Left forelimb (tissue), 1 donor: ENCODE data around the gene SNTB2.
"Not testable (repeated sequence)": the region's sequence is repeated elsewhere in the genome, so short reads cannot be mapped to it uniquely, and the experiment has no call there.

Source experiments
- DNase-seq: peaks from one replicate; pipeline ENCODE4 v3.0.0-alpha.2; 2018; ENCODE audit warnings: low spot score

Gene SNTB2

DNA sequence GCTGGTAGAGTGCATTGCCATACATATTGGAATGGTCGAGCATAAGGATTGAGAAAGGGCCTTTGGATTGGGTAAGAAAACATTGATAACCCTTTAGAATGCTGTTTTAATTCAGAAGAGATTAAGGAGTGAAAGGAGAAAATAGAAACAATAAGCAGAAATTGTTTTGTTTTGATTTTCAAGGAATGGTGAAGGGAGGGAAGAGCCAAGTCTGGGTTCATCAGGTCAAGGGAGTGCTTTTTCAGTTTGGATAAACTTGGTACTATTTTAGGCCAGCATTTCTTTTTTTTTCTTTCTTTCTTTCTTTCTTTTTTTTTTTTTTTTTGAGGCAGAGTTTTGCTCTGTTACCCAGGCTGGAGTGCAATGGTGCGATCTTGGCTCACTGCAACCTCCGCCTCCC is 50.3 kb downstream of the SNTB2 start:
- DNase-seq = no peak

DNA sequence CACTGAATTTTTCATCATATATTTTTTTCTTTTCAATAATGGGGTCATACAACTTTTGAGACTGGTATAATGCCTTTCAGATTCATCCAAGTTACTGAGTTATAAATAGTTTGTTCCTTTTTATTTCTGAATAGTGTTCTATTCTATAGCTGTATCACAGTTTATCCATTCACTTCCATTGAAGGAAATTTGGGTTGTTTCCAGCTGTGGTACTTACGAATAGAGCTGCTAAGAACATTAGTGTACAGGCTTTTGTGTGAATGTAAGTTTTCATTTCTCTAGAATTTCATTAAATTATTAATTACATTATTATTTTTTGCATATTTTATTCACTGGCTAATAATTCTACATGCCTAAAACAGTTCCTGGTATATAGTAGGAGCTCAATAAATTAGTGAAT is 52.9 kb downstream of the SNTB2 start:
- no peak for DNase-seq

DNA sequence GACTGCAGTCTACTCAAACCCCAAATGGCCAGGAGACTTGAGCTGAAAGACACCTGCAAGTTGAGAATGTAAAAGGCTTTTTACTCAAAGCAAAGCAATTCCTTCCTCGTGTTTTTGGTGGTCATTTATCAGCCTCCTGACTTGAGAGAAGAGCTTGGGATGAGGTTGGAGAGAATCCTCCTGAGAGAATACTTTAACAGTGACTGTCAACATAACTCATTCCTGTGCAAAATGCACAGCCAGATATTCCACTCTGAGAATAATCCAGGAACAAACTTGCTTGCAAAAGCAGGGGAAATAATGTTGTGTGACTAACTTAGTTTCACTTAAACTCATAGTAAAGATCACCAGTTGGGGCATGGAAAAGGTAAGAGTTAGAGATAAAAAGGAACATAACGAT is 53.4 kb downstream of the SNTB2 start:
- no peak for DNase-seq

DNA sequence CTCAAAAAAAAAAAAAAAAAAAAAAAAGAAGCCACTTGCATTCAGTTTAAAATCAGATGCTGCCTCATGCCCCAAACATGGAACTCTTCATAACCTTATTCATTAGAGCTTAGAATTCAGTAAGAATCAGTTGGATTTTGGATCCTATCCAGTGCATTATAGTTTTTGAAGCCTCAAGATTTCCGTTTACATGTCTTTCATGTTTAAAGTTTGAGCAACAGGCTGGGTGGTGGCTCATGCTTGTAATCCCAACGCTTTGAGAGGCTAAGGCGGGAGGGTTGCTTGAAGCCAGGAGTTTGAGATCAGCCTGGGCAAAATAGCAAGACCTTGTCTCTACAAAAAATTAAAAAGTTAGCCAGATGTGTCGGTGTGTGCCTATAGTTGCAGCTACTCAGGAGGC is 55.0 kb downstream of the SNTB2 start:
- no peak for DNase-seq

DNA sequence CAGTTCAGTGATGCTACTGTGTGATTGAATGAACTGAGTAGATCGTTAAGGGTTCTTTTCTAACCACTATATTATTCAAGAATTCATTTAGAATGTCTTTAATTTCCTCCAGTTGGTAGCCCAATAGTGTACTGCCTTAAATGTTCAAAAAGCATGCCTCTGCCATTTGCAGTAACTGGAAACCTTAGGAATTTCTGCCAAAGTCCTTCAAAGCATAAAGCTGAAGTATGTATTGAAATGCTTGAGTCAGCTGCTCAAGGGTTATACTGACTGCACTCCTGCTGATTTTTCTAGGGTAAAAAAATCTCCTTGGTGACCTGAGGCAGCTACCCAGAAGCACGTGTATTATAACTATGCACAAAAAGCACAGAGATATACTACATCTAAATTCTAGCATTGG is 56.5 kb downstream of the SNTB2 start:
- DNase-seq = no peak

DNA sequence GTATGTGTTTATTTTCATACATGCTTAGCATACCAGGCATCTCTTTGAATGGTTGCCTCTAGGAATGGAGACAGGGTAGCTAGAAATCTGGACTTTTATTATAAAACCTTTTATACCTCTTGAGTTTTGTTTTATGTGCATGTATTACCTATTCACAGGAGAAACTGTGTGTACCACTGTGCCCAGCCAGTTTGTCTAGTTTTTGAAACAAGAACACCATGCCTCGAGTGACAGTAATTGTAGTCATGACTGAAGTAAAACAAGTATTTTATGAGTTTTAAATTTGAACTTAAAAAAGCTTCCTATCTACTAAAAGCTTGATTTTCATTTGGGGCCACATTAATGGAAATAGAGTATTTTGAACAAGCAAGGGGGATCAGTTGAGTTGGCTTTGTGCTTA is 57.4 kb downstream of the SNTB2 start:
- no peak for DNase-seq

DNA sequence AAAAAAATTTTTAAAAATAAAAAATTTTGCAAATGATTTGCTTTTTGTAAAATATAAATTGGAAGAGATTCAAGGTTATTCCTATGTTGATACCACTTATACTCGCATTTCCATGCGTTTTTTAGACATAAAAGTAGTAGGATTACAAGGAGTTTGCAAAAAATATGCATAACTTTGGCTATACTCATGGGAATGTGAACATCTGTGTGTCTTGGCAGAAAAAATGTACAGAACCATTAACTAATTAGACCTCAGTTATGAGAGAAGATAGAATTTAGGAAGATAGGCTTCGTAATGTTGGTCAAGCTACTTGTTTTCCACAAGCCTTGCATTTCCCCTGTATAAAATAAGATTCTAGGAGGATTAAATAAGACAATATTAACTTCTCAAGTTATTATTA is 63.1 kb downstream of the SNTB2 start:
- no peak for DNase-seq

DNA sequence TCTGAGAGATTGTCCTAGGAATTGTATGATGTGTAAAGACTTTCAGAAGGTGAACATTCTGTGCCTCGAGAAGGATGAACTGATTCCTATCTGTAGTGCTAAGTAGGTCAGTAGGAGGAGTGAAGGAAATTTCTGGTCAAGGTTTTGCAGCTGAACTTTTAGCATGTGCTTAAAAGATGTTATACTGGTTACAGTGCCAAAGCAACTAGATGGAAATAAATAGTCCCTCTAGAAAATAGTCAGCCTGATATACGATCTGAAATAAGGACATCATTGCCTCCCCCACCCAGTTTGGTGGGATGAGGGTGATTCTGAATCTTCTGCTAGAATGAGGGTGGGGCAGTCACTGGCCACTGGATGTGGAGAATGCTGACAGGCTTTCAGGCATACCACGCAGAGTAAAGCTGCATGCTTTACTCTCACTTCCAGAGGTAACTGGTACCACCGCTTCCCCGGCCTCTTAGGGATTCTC is 66.9 kb downstream of the SNTB2 start:
- no peak for DNase-seq

DNA sequence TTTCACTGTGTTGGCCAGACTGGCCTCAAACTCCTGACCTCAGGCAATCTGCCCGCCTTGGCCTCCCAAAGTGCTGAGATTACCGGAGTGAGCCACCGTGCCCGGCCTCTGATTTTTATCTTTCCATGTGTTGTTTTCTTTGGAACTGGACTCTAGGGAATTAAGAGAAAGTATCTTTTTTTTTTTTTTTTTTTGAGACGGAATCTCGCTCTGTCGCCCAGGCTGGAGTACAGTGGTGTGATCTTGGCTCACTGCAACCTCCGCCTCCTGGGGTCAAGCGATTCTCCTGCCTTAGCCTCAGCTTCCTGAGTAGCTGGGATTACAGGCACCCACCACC is 72.4 kb downstream of the SNTB2 start:
- DNase-seq = not testable (repeated sequence)

DNA sequence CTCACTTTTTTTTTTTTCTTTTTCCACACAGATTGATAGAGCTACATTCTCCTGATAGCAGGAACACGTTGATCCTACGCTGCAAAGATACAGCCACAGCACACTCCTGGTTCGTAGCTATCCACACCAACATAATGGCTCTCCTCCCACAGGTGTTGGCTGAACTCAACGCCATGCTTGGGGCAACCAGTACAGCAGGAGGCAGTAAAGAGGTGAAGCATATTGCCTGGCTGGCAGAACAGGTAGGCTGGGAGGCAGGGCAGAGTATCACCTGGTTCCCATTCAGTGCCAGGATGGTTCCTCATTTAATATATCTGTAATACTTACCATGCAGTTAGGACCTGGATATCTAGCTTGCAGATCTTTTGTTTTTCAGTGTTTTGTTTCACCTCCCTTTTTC is 73.1 kb downstream of the SNTB2 start:
- no peak for DNase-seq

DNA sequence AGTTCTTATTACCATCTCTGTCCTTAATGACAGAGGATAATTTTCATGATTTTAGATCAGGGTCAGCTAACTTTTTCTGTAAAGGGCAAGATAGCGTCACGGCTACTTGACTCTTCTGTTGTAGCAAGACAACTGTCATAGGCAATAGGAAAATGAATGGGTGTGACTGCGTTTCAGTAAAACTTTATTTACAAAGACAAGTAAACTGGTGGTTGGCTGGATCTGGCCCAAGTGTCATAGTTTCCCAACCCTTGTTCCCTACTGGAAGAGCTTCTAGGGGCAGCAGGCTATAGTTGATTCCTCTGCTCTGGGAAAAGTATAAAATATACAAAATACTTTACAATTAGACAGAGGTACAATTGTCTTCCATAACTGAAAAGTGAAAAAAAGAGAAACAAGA is 73.5 kb downstream of the SNTB2 start:
- no peak for DNase-seq

DNA sequence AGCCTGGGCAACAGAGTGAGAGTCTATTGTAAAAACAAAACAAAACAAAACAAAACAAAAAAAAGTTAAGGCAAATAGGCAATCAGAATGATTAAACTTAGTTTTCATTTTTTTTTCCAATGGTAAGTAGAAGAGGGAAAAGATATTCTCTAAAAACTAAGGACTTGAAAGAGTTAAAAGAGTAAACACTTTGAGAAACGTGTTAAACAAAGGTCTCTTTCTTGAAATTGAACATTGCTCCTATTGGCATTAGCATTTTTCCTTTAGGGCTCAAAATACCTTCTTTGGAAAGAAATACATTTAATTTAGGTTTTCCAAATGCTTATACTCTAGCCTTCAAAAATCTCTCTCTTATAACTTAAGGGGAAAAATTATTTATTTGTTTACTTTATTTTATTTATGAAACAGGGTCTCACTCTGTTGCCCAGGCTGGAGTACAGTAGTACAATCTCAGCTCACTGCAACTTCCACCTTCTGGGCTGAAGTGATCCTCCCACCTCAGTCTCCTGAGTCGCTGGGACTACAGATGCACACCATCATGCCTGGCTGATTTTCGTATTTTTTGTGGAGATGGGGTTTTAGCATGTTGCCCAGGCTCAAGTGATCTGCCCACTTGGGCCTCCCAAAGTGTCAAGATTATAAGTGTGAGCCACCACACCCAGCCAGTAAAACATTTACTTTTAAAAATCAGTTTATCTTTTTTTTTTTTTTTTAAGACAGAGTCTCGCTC is 79.5 kb downstream of the SNTB2 start:
- no peak for DNase-seq

DNA sequence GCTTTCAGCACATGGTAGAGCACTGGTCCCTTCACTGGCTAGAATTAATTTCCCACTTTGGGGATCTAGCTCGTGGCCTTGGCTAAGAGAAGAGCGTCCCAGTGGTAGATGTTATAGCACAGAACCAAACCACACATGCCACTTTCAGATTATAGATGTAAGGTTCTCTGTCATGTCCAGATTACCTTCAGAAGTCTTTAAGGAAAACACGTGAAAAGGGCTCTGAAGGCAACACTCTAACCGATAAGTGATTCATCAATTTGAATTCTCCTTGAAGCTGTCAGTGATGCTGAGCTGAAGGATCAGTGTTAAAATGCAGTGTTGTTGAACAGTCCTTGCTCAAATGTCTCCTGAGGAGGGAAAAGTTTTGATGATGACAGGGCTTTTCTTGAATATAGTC is 80.7 kb downstream of the SNTB2 start:
- DNase-seq = no peak

DNA sequence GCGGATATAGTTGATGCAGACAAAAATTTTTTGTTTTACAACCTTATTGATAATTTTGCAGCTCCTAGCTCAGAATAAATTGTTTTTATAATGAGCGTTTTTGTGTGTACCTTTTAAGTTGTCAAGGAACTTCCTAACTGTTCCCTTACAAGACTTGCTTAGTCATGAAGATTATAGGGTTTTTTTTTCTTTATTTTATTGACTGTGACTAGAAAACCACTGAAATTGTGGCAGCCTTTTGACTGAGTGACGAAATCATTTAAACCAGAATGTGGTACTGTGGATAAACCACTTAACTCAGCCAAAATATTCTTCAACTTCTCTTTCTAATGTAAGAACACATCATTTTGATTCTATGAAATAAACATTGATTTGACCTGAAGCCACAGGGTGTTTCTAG is 83.4 kb downstream of the SNTB2 start:
- DNase-seq = no peak

DNA sequence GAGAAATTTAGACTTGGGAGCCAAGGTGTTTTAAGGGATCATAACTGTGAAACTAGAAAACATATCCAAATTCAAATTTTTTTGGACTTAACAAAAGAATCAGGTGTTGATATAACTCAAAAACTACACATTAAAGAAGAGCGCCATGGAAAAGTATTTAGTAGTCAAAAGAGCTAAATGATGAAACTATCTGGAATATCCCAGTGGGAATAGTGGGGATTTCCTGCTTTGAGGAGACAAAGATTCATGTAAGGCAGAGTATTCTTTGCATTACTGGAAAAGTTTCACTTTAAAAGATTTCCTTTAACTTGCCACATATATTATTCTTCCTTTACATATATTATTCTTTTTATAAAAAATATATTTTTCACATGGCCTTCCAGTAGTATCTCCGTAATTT is 83.9 kb downstream of the SNTB2 start:
- no peak for DNase-seq

DNA sequence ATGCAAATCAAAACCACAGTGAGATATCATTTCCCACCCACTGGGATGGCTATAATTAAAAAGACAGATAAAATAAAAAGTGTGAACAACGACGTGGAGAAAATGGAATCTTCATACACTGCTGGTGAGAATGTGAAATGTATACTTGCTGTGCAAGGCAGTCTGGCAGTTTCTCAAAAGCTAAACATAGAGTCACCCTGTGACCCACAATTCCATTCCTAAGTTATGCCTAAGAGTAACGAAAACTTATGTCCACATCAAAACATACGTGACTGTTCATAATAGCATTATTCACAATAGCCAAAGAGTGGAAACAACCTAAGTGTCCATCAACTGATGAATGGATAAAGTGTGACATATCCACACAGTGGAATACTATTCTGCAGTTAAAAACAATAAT is 86.0 kb downstream of the SNTB2 start:
- DNase-seq = no peak

DNA sequence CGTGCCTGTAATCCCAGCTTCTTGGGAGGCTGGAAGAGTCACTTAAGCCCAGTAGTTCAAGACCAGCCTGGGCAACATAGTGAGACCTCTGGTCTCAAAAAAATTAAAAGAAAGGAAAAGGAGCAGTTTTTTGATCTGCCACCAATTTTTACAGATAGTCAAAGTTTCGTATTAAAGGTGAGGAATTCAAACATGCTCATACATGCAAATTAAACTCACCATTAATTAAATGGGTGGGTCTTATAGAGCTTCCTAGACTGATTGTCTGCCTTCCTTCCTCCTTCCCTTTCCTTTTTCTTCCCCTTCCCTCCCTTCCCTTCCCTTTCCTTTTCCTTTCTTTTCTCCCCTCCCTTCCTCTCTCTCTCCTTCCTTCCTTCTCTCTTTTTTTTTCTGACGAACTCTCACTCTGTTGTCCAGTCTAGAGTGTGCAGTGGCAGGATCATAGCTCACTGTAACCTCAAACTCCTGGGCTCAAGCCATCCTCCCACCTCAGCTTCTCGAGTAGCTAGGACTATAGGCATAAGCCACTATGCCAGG is 87.8 kb downstream of the SNTB2 start:
- DNase-seq = no peak

DNA sequence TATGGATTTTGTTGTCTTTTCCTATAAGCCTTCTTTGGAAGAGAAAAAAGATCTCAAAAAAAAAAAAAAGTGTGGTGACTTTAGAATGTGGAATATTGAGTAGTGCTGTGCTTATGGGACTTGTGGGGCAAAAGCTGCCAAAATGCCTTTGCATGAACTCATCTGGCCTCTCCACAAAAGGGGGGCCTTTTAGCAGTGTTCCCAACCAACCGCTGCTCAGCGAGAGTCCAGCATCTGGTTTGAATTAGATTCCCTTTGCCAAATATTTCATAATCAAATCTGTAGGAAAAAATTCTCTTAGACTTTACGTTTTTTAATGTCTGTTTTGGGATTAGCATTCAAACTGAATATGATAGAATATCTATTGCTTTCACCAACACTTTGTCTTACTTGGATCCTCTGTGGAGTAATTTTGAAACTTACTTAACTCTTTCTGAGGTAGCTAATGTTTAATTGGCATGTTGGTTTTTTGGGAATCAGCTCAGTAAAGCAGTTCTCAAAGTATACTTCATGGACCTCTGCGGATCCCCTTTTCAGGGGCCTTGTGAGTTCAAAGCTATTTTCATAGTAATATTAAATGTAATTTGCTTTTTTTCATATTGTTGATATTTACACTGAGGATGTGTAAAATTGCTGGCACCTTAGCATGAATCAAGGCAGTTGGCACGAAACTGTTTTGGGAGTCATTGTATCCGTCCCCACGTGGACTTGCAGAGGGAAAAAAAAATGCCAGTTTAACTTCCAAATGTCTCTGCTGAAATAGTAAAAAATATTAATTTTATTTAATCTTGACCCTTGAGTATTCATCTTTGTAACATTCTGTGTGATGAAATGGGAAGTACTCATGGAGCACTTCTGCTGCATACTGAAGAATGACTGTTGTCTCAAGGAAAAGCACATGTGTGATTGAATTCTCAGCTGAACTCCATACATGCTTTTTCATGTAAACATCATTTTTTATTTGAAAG is 89.5 kb downstream of the SNTB2 start:
- peak; percentile 74 for DNase-seq

DNA sequence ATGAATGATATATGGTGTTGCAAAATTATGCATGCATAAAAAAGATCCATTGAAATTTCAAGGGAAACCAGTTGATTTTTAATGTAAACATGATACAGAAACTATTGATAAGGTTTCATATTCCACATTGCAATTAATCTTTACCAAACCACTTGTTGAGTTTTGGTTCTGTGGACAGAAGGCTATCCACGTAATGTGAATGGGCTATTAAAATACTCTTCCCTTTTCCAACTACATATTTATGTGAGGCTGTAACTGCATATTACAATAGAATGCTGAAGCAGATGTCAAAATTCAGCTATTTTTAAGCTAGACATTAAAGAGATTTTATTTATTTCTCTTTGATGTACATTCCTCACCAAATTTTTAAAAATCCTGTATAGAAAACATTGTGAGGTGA is 90.4 kb downstream of the SNTB2 start:
- DNase-seq = no peak

DNA sequence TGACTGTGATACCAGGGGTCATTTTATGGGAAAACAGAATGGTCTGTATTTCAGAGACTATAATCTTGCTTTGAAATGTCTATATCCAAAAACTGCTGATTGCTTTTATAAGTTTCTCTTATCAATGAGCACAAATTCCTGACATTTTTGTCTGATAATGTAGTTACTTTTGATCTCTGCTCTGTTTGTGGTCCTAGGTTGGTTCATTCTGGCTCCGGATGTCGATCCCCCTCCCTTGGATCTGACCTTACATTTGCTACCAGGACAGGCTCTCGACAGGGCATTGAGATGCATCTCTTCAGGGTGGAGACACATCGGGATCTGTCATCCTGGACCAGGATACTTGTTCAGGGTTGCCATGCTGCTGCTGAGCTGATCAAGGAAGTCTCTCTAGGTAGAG is 96.9 kb downstream of the SNTB2 start:
- DNase-seq = no peak

DNA sequence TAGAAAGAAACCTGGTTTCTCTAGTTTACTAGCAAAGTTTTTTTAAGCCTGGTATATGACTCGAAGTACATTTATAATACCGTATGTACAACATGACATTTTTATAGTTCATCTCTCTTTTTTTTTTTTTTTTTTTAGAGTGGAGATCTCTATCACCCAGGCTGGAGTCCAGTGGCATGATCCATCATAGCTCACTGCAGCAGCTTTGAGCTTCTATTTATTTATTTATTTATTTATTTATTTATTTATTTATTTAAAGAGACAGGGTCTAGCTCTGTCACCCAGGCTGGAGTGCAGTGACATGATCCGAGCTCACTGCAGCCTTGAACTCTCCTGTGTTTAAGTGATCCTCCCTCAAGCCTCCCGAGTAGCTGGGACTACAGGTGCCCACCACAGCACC is 98.3 kb downstream of the SNTB2 start:
- no peak for DNase-seq

DNA sequence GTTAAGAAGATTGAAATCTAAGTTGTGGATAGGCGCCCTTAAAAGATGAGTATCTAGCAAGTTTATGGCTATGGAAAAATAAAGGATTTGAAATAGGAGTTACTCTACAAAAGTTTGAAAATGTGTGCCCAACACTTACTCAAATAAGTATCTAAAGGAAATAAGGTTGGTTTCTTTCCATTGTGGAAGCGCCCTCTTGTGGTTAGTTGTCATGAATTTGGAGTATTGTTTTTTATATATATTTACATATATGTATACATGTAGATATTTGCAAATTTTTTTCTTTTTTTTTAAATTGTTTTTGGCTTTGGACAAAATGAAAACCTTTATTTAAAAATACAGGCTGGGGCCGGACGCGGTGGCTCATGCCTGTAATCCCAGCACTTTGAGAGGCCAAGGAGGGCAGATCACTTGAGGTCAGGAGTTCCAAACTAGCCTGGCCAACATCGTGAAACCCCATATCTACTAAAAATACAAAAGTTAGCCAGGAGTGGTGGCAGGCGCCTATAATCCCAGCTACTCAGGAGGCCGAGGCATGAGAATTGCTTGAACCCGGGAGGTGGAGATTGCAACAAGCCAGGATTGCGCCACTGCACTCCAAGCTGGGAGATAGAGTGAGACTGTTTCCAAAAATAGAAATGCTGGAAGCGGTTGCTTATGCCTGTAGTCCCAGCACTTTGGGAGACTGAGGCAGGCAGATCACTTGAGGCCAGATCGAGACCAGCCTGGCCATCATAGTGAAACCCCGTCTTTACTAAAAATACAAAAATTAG is 100.2 kb downstream of the SNTB2 start:
- no peak for DNase-seq
